GM18519 (cell line): Measurements from ENCODE around the gene OLFML1.

Experiments
- ATAC-seq: cut with Tn5 transposase; IDR thresholded peaks from one replicate; pipeline ENCODE4 v1.9.1; 2021; ENCODE audit warnings: mild to moderate bottlenecking, moderate library complexity; ENCODE audit not compliant: unreplicated experiment, low FRiP score

The OLFML1 gene

GRCh38 chr11:7485186-7486097 is at the start of gene OLFML1:
Gene OLFML1, plus strand, starts transcription at chr11:7485506. Its CDS starts 370 bp downstream, at chr11:7485876.
- no peak for ATAC-seq

GRCh38 chr11:7436146-7436545 is 49.2 kb upstream of the OLFML1 start:
- no peak for ATAC-seq

- ATAC-seq, result peak; percentile 96
These were observed 48.6 kb upstream of the OLFML1 start for GRCh38 chr11:7436657-7437056.

GRCh38 chr11:7437696-7438095 is 47.6 kb upstream of the OLFML1 start:
- no peak for ATAC-seq

GRCh38 chr11:7439746-7440320 is 45.5 kb upstream of the OLFML1 start:
- no peak for ATAC-seq

- peak; percentile 76 for ATAC-seq
These were observed 42.6 kb upstream of the OLFML1 start for GRCh38 chr11:7442588-7443215.

GRCh38 chr11:7444091-7444981 is 41.0 kb upstream of the OLFML1 start:
- no peak for ATAC-seq

- no peak for ATAC-seq
These were observed 39.7 kb upstream of the OLFML1 start for GRCh38 chr11:7445564-7445963.

GRCh38 chr11:7448201-7448600 is 37.1 kb upstream of the OLFML1 start:
- ATAC-seq, result no peak

GRCh38 chr11:7449211-7449840 is 36.0 kb upstream of the OLFML1 start:
- ATAC-seq, result no peak

GRCh38 chr11:7449841-7450214 is 35.5 kb upstream of the OLFML1 start:
- ATAC-seq, result no peak

GRCh38 chr11:7450836-7451235 is 34.5 kb upstream of the OLFML1 start:
- no peak for ATAC-seq

- no peak for ATAC-seq
These were observed 33.8 kb upstream of the OLFML1 start for GRCh38 chr11:7451520-7451919.

- no peak for ATAC-seq
These were observed 33.3 kb upstream of the OLFML1 start for GRCh38 chr11:7451952-7452494.

GRCh38 chr11:7454854-7455253 is 30.5 kb upstream of the OLFML1 start:
- ATAC-seq, result no peak

GRCh38 chr11:7457211-7457610 is 28.1 kb upstream of the OLFML1 start:
- ATAC-seq, result no peak

- no peak for ATAC-seq
These were observed 22.6 kb upstream of the OLFML1 start for GRCh38 chr11:7462706-7463105.

- no peak for ATAC-seq
These were observed 17.7 kb upstream of the OLFML1 start for GRCh38 chr11:7467652-7468051.

- ATAC-seq, result no peak
These were observed 15.9 kb upstream of the OLFML1 start for GRCh38 chr11:7469351-7469865.

GRCh38 chr11:7471071-7471470 is 14.2 kb upstream of the OLFML1 start:
- ATAC-seq, result no peak
